ENCODE data around the gene MRPS26. TPM values are rescaled to one million over a fixed set of nuclear protein-coding genes. Genes with fewer than 3 reads are reported as not detected.

Gene MRPS26
- total RNA-seq, 4 donors from 2014 or later, result 42.7 to 88.3 (median 54.3) TPM

DNA sequence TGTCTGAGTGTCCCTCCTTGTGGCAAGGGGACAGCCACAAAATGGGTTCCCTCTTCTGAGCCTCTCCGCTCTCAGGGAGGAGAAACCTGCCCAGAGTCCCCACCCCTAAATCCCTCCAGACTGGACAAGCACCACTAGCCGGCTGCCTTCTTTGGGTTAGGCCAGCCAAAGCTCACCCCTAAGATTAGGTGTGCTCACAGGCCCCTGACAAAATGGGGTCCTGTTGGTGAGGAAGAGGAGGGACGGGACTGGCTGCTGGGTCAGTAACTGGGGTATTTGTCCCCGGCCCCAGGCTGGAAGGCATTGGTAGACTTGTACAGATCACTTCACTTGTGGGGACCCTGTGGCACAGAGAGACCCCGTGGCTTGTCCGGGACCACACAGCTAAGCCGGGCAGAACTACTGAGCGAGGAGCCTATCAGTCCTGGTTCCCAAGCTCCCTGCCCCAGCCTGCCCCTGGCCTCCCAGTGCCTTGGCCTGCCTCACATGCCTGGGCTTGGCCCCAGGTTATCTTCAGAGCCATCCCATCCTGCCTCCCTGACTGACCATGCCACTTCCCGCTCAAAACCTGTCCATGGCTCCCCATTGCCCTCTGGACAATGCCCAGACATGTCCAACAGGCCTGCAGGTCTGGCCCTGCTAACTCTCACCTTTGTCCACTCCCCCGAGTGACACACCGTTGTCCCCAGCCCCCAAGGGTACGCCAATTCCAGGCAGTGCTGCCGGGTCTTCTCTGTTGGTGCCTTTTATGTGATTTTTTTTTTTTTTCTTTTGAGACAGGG is 49.2 kb downstream of the MRPS26 start:
- Histone ChIP-seq H3K4me1 (peaks cover 0 to 7% (median 3%) of the 10 kb centered on the region in 4 donors), H3K36me3 (no peaks in the 10 kb centered on the region), H3K4me3 (no peak overlapping the region), H3K27ac (no peak overlapping the region), H3K27me3 (peaks cover 59% of the 10 kb centered on the region), H3K9me3 (no peaks in the 10 kb centered on the region)
- in situ Hi-C loops (cut with MboI; ENCODE audit: low pct_ligation_motif_present in 1 of 4, low pct_unique_long_range_greater_than_20kb in 1 of 4, low sequenced_read_pairs in 3 of 4) (no loop called here), intact Hi-C loops (cut with DNase I; ENCODE audit: low total_unique reads) (no loop called here)
- TF ChIP-seq POLR2AphosphoS5 (IDR thresholded peaks at IDR 0.05) (no peak), EP300 (IDR thresholded peaks at IDR 0.05; ENCODE audit: low read depth) (no peak), POLR2A (IDR thresholded peaks at IDR 0.05) (no peak)
- TF ChIP-seq, protein P1, sequence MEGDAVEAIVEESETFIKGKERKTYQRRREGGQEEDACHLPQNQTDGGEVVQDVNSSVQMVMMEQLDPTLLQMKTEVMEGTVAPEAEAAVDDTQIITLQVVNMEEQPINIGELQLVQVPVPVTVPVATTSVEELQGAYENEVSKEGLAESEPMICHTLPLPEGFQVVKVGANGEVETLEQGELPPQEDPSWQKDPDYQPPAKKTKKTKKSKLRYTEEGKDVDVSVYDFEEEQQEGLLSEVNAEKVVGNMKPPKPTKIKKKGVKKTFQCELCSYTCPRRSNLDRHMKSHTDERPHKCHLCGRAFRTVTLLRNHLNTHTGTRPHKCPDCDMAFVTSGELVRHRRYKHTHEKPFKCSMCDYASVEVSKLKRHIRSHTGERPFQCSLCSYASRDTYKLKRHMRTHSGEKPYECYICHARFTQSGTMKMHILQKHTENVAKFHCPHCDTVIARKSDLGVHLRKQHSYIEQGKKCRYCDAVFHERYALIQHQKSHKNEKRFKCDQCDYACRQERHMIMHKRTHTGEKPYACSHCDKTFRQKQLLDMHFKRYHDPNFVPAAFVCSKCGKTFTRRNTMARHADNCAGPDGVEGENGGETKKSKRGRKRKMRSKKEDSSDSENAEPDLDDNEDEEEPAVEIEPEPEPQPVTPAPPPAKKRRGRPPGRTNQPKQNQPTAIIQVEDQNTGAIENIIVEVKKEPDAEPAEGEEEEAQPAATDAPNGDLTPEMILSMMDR (IDR thresholded peaks at IDR 0.05), result no peak
- no peak for DNase-seq
- WGBS, 2 donors (ENCODE audit: low coverage in 1 of 2), result 86% methylated on average over 13 of the region's 13 CpGs; no CpG with 5 or more reads in 1 of the 2 donors

Other genes with a start within 250 kb of the MRPS26 start
- gene CPXM1, start 245.4 kb upstream of the MRPS26 start, total RNA-seq, result 1 to 10 TPM in 2 of 4 donors, under 1 TPM in 2; 0.80 to 2.6 (median 1.0) TPM
- gene C20orf141, start 231.1 kb upstream of the MRPS26 start, total RNA-seq, result not detected
- gene TMEM239, start 229.7 kb upstream of the MRPS26 start, total RNA-seq, result not detected
- gene PCED1A, start 205.4 kb upstream of the MRPS26 start, total RNA-seq, result 10 to 100 TPM; 15.5 to 85.7 (median 36.6) TPM
- gene VPS16, start 205.3 kb upstream of the MRPS26 start, total RNA-seq, result 10 to 100 TPM; 29.2 to 42.2 (median 36.7) TPM
- 10 to 100 TPM; 32.2 to 55.8 (median 45.8) TPM for gene PTPRA, start 172.6 kb upstream of the MRPS26 start, total RNA-seq
- gene GNRH2, start 2.4 kb upstream of the MRPS26 start, total RNA-seq, result not detected
- not detected for gene OXT, start 25.6 kb downstream of the MRPS26 start, total RNA-seq
- not detected for gene AVP, start 38.7 kb downstream of the MRPS26 start, total RNA-seq
- gene FASTKD5, start 113.8 kb downstream of the MRPS26 start, total RNA-seq, result 10 to 100 TPM in 2 of 4 donors, 1 to 10 TPM in 2; 1.9 to 18.6 (median 9.8) TPM
- gene UBOX5, start 113.8 kb downstream of the MRPS26 start, total RNA-seq, result 10 to 100 TPM in 2 of 4 donors, 1 to 10 TPM in 2; 5.7 to 17.9 (median 11.7) TPM
- 10 to 100 TPM in 2 of 4 donors, 1 to 10 TPM in 2; 9.0 to 13.5 (median 9.7) TPM for gene LZTS3, start 127.5 kb downstream of the MRPS26 start, total RNA-seq
- gene DDRGK1, start 158.6 kb downstream of the MRPS26 start, total RNA-seq, result 10 to 100 TPM; 47.0 to 85.6 (median 80.4) TPM
- gene ITPA, start 163.4 kb downstream of the MRPS26 start, total RNA-seq, result 10 to 100 TPM; 15.0 to 95.7 (median 39.6) TPM
- 1 to 10 TPM in 1 of 4 donors, under 1 TPM in 3; 0.20 to 1.4 (median 0.69) TPM for gene SLC4A11, start 193.1 kb downstream of the MRPS26 start, total RNA-seq

Data from transverse colon (tissue), 4 donors.